ENCODE data around the gene UBXN1.
"Not testable (repeated sequence)": the region's sequence is repeated elsewhere in the genome, so short reads cannot be mapped to it uniquely, and the experiment has no call there.

UBXN1 gene

DNA sequence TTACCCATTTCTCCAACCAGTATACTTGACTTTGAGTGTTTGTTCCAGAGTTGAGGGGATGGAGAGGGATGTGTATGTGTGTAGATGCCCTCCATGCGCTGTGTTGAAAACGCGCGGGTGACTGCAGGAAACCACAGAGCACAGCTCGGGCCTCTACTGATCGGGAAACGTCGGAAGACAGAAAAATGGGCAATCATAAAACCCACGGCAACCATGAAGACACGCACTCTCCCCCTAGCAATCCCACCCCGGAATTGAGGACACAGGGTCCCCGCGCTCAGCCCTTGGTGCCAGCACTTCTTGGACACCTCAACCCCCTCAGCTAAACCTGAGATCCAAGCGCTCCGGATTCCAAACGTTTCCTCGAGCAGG lies 7.7 kb downstream of the UBXN1 start:
- no peak for DNase-seq

DNA sequence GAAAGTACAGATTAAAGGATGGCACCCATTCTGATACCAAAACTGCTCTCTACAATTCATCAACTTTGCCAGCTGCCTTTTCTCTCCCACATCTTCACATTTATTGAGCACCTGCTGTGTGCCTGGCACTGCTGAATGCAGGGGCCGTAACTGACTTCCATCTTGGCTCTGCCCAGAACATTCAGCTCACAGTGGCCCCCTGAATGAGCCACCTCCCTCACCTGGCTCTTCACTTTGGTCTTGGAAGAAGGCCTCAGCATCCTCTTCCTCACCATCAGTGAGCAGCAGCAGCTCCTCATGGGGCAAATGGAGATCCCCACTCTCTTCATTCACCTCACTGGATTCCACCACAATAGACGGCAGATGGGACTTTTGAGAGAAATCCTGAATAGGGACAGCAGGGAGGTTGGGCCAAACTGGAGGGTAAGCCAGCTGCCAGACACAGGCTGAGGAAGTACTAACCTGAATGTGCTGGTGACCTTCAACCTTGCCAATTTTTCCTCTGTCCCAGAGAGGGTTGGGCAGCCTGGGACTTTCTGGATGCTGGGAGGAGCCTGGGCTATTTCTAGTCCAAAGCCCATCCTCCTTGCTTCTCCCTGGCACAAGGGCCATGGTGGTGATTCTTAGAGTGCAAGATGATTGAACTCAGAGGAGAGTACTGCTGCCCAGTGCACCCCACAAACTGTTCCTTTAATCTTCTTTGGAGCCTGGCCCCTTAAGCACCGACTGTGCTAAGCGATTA lies 9.3 kb downstream of the UBXN1 start:
- peak; percentile 15 for DNase-seq

DNA sequence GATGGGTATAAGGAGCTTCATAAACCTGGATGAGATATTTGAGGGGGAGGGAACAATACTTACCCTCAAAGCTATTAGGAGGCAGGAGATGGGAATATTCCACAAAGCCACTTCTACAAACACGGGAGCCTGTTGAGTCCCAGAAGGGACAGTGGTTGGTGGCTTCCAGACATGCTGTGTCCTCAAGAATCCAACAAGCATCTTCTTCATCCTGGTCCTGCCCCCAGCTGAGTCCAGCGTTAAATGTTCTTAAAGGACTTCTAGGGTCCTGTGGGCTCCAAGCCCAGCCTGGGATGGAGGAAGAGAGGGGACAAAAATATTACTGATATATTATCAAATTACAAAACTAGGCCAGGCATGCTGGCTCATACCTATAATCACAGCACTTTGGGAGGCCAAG lies 11.4 kb downstream of the UBXN1 start:
- DNase-seq = no peak

DNA sequence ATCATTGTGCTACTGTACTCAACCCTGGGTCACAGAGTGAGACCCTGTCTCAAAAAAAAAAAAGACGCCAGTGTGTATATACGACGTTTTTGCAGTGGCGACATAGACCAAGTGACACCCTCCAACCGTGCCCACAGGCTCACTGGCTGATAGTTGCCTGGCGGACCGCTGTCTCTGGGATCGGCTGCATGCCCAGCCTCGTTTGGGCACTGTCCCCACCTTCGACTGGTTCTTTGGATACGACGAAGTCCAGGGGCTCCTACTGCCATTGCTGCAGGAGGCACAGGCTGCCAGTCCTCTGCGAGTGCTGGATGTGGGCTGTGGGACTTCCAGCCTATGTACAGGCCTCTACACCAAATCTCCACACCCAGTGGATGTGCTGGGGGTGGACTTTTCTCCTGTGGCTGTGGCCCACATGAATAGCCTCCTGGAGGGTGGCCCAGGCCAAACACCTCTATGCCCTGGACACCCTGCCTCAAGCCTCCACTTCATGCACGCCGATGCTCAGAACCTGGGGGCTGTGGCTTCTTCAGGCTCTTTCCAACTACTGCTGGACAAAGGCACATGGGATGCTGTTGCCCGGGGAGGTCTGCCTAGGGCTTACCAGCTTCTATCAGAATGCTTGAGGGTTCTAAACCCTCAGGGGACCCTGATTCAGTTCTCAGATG lies 12.5 kb downstream of the UBXN1 start:
- no peak for DNase-seq

DNA sequence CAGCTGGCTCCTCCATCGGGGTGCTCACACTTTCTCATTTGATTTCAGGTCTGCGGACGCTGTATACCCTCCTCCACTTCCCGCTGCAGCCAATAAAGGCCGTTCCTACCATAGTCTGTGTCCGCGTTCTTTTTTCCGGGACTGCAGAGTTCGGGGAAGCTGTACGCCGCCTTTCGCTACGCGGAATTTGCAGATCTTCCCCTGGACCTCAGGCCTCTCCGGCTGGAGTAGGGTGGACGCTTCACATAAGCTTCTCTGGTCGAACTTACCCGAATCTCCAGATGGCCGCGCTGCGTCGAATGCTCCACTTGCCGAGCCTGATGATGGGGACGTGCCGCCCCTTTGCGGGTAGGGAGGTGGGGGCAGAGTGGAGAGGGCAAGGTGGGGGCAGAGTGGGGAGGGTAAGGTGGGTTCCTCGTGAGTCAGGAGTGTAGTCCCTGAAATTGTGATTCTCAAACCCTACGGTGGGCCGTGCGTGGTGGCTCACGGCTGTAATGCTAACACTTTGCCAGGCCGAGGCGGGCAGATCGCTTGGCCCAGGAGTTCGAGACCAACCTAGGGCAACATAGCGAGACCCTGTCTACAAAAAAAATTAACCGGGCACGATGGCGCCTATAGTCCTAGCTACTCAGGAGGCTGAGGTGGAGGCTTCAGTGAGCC lies 13.1 kb downstream of the UBXN1 start:
- DNase-seq = no peak

DNA sequence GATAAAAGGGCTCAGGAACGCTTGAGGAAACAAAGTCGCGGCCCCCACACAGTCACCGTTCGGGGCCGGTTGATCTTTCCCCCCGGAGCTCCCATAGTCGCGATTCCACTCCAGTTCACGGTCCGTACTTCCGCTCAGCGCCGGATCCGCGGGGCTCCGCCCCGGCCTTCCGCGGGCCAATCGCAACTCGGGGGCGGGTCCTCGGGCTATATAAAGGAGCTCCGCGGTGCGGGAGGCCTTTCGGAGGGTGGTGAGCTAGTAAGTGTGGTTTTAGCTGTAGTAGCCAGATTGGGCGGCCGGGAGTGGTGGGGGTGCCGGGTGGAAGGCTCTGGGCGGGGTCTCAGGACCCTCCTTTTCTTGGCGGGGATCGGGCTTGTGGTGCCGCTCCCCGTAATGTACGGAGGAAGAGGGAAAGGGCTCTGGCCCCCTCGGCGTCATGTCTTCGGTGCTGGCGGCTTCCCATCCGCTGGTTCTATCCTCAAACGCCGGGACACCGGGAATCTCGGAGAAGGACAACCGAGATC lies 13.7 kb downstream of the UBXN1 start, which contains the start of the genes C11orf98 and CSKMT:
Gene C11orf98, minus strand, starts transcription at position 136 of the 524 bp plus-strand sequence. Its CDS starts 41 bp downstream, at position 95.
Gene CSKMT, plus strand, starts transcription at position 238 of the 524 bp plus-strand sequence. CDS start 568 bp downstream, outside the sequence.
- DNase-seq = peak; percentile 70

DNA sequence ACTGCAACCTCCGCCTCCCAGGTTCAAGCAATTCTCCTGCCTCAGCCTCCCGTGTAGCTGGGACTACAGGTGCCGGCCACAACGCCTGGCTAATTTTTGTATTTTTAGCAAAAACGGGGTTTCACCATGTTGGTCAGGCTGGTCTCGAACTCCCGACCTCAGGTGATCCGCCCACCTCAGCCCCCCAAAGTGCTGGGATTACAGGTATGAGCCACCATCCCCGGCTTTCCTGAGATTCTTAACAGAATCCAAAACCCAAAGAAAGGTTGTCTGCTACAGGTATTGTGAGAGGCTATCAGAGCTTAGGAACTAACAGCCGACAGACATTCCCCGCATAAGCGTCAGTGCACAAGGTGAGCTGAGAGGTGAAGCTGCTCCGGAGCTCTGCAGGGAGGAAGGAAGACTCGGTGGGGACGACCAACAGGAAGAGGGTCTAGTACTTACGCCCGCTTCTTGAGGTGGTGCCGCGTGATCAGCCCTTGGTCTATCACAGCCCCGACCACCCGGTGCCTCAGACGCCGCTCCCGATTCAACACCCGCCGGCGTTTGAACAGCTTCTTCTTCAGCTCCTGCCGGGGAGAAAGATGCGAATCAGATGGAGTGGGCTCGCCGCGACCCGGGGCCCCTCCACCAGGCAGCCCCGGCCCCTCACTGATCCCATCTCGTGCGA lies 14.3 kb downstream of the UBXN1 start:
- peak; percentile 28 for DNase-seq

DNA sequence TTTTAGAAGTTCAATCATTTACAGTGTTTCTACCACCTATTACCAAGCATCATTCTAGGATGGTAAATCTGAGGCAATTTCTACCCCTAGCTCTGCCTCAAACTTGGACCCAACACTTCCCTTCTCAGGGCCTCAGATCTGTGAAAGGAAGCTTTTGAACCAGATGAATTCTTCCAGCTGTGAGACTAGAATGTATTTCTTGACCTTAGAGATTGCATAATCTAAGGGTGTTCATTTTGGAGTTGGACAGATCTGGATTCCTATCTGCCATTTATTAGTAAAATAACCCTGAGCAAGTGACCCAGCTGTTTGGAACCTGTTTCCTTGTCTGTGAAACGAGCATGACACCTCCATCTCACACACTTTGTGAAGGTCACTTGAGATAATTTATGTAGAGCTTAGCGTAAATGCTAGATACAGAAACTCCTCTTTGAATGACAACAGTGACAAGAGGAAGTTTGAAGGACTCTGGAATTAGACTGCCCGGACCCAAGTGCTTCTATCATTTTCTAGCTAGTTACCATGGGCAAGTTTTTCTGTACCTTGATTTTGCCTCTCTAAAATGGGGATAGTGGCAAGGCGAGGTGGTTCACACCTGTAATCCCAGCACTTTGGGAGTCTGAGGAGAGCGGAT lies 22.0 kb downstream of the UBXN1 start:
- no peak for DNase-seq

DNA sequence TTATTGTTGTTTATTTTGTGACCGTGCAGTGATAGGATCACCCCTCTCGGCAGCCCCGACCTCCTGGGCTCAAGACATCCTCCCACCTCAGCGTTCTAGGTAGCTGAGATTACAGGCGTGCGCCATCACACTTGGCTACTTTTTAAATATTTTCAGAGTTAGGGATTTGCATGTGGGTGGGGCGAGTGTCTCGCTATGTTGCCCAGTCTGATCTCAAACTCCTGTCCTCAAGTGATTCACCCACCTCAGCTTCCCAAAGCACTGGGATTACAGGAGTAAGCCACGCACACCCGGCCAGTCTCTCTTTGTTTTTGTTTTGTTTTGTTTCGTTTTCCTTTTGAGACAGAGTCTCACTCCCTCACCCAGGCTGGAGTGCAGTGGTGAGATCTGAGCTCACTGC lies 24.6 kb downstream of the UBXN1 start:
- no peak for DNase-seq

DNA sequence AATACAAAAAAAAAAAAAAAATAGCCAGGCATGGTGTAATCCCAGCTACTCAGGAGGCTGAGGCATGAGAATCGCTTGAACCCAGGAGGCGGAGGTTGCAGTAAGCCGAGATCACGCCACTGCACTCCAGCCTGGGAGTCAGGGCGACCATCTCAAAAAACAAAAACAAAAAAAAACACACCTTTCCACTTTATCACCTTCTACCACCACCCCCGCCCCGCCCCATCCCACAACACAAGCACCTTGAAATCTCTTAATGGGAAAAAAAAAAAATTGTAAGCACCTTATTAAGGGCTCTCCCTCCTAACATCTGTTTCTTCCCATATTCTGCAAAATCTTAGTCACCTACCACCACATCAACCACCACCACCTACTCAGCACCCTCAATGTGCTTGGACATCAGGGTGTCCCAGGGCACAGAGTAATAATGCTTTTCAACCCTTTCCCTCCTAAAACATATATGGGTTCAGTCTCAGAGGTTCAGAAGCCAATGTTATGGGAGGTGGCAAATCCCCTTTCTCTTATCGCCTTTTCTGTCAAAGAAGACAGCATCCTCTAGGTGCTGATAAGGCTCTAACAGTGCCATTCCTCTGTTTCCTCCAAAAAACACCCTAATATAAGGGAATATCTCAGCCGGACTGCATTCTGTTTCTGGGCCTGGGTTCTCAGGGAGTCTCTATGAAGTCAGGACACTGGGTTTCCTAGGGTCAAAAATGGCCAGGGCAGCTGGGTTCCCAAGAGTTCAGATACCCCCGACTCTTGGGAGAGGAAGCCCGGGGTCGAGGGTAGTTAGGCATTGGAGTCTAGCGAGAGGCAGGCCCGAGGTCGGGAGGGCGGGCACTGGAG lies 26.5 kb downstream of the UBXN1 start:
- no peak for DNase-seq

DNA sequence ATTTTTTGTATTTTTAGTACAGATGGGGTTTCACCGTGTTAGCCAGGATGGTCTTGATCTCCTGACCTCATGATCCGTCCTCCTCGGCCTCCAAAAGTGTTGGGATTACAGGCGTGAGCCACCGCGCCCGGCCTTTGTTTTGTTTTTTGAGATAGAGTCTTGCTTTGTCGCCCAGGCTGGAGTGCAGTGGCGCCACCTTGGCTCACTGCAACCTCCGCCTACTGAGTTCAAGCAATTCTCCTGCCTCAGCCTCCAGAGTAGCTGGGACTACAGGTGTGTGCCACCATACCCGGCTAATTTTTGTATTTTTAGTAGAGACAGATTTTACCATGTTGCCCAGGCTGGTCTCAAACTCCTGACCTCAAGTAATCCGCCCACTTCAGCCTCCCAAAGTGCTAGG lies 28.6 kb downstream of the UBXN1 start:
- not testable (repeated sequence) for DNase-seq

DNA sequence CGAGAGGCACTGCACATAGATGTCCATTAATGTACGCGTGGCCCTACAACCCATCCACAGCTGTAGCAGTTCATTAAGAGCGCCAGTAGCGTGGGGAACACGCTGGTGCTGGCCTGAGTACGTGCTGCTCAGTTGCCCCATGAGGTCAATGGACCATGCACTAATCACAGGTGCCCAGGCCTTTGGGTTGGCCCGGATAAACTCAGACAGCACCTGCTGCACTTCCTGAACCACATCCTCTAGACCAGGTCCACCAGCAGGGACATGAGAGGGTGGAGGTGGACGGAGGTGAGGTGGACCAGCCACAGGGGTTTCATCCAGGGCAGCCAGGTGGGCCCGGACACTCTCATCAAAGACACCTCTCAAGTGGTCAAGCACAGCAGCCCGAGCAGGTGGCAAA lies 29.4 kb downstream of the UBXN1 start:
- DNase-seq = no peak

DNA sequence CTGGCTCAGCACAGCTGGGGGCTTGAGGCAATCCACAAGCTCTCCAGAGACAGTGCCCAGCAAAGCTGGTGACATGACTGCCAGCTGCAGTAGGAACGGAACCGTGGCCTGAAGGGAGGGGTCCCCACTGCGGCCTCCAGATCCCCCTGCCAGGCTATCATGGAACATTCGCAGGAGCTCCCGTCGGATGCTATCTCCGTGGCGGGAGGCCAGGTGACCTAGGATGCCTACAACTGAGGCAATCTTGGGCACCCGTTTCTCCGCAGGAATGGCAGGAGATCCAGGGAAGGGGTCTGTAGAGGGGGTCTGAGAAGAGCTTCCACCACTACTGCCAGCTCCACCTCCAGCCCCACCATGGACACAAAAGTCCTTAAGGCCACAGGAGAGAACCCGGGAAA lies 29.9 kb downstream of the UBXN1 start:
- DNase-seq = no peak

DNA sequence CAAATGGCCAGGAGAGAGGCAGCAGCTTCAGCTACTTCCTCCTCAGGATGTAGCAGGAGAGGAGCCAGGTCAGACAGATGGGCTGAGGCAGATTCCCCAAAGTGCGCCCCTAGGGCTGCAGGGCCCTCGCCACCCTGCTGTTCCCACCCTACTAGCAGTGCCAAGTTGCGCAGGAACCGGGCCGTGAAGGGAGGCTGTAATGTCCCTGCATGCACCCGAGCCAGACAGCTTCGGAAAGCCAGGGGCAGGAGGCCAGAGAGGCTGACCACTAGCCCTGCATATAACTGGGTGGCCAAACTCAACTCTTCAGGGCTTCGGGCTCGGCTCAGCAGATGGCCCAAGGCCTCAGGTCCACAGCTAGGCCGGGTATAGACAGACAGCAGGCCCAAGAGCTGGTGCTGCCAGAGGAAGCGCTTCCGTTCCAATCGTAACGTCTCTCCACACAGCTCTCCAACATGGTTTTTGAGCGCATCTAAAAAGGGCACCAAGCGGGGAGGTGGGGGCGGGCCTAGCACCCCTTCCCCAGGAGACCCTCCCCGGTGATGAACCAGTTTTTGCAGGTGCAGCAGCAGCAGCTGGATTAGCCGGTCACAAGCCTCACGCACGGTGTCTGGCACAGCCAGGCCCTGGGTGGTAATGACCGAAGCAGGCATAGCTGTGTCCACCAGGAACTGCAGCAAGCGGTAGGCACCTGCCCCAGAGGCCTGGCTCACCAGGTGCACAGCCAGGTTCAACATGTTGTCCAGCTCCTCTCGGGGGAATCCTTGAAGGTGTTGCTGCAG lies 30.5 kb downstream of the UBXN1 start:
- DNase-seq = no peak

DNA sequence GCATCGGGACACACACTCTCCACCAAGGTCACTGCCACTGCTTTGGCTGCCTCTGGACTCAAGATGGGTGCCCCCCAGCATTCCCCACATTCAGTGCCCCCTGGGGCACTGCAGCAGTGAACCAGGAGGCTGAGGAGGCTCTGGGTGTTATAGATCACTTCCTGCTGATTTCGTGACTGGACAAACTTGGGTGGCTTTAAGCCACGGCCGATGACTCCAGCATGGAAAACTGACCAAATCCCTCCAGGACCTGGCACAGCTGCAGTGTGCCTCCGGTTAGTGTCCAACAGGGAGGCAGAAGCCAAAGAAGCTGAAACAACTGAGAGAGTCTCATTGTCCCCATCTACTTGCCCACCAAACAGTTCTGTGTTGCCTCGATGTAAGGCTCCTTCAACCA lies 31.3 kb downstream of the UBXN1 start:
- no peak for DNase-seq

DNA sequence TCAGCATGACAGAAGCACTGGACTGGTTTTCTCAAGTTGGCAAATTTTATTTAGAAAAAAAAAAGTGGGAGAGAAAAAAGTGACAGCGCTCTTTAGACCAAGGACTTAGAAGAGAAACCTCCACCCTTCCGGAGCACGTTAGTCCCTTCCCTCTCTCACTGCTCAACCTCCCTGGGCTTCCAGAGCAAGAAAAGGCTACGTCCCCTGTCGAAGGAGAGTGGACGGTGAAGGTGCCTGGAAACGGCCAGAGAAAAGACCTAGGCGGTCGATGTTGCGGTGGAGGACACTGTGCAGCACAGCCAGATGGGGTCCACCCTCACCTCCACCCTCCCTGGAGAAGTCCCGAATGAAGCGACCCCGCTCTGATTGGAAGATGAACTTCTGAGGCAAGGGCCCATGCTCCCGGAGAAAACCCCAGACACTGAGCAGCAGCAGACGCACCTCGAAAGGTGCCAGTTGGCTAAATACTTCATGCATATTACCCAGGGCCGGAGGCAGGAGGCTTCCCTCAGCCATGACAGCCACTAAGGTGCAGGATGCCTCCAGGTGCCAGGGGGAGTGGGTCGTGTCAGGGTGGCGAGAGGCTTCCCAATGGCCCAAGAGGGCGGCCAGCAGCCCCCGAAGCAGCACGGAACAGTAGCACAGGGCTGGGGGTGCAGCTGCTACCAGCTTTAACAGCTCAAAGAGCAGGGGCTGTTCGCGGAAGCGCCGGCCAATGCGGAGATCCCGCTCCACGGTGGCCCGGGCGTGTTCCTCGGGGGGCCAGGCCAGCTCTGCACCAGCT lies 31.9 kb downstream of the UBXN1 start:
- no peak for DNase-seq

DNA sequence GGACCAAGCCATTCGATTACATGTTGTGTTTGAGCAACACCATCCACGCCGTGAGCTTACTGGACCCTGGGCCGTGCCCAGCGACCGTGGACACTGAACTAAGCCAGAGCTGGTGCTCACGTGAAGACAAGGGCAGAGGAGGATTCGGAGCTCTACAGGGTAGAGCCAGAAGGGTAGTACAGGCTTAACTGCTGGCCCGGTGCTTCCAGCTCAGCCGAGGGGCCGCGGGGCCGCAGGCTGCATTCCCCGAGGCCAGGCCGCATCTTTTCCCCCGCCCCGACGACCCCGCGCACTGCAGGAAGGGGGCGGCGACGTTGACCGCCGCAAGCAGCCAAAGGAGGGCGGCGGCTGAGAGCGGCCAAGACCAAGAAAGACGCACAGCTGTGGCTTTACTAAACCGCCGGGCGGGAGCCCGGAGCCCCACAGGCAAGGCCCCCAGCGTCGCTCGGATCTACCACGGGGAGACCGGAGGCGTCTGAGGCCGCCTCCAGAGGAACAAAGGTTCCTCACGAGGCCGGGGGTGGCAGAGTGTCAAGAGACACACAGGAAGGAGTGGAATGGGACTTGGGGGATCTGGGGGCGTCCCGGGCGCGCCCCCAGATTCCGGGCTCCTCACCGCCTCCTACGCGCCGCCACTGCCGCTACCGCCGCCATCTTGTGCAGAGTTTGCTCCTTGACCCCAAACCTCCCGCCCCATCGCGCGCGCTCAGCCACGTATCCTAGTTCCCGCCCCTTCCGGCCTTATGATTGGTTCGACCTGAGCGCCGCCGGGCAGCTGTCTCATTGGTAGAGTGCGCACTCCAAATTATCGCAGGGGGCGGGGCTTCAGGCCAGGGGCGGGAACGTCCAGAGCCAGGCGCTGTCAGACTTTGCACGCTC lies 32.7 kb downstream of the UBXN1 start, which contains the start of gene GANAB:
Gene GANAB, minus strand, starts transcription at position 668 of the 879 bp plus-strand sequence. Its CDS starts 14 bp downstream, at position 654.
- peak; percentile 91 for DNase-seq

DNA sequence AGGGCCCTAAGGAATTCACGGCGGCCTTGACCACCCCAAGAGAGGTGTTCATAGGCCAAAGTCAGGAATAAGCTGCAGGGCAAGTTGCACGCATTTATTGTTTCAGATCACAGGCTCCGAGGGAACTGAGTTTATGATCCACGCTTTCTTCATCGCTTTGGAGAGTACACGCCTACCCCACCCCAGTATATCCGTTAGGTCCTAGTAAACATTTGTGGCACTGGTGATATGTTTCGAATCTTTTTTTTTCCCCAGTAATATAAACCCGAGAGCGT lies 33.3 kb downstream of the UBXN1 start:
- DNase-seq = no peak

DNA sequence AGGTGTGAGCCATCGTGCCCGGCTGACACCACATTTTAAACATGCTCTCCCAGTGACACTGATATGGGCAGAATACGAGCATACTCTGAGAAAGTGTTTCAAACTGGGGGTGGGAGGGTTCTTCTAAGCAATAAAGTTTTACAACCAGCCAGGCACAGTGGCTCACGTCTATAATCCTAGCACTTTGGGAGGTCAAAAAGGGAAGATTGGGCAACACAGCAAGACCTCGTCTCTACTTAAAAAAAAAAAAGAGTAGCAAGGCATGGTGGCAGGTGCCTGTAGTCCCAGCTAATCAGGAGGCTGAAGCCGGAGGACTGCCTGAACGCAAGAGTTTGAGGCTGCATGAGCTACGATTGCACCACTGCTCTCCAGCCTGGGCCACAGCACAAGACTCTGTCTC lies 34.7 kb downstream of the UBXN1 start:
- DNase-seq = no peak

Data from NCI-H1694 (cell line).